Activated naive CD8-positive, alpha-beta T cell treated with anti-CD3 and anti-CD28 coated beads, Interleukin-2, amount 50 U/mL, for 16 hours (primary cell): ENCODE results near the gene MAMLD1.

Experiments
- DNase-seq: peaks from one replicate; pipeline ENCODE4 v3.0.0-alpha.2; 2020; ENCODE audit warnings: low read depth, low spot score

Gene MAMLD1

DNA sequence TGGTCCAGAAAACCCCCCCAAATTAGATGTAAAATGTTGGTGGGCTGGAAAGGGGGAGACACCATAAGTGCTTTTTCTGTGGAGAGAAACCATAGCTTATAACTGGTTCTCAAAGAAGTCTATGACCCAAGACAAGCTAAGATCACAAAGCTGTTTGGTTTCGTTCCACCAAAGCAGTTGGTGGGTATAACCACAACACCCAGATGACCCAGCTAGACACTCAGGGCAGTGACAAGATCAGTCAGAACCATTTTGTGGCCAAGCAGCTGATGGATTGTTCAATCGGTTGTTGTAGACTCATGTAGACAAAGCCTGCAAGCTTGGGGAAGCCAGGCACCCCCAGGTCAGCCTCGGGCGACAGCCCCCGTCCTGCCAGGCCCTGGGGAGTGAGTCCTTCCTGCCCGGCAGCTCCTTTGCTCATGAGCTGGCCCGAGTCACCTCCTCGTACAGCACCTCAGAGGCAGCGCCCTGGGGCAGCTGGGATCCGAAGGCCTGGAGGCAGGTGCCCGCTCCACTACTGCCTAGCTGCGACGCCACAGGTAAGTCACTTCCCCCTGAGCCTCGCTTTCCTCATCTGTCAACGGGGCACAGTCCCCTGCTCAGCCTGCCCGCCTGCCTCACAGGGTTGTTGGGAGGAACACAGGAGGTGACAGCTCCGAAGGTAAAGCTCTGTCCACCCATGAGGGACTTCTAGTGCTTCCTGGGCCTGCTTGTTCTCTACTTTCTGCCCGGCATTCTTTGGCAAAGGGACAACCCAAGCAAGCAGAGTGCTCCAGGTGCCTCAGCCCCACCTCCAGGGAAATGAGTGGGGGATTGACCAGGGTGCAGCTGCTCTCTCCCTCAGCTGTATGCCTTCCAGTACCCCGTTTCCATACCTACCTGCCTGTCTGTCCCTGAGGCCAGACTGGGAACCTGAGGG is 140.1 kb downstream of the MAMLD1 start:
- DNase-seq: no peak

DNA sequence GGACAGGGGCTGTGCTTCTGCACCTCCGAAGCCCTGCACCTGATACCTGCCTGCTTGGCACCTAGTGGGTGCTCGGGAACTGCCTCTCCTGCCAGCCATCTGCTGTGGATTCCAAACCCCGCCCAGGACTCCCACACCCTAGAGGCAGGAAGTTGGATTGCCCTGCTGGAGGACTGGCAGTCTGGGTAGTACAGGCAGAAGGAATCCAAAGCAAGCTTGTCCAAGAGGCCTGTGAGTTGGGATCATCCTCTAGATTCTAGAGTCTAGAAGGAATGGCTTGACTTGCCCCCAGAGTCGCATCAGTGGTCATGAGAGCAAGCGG is 140.7 kb downstream of the MAMLD1 start:
- DNase-seq: no peak

DNA sequence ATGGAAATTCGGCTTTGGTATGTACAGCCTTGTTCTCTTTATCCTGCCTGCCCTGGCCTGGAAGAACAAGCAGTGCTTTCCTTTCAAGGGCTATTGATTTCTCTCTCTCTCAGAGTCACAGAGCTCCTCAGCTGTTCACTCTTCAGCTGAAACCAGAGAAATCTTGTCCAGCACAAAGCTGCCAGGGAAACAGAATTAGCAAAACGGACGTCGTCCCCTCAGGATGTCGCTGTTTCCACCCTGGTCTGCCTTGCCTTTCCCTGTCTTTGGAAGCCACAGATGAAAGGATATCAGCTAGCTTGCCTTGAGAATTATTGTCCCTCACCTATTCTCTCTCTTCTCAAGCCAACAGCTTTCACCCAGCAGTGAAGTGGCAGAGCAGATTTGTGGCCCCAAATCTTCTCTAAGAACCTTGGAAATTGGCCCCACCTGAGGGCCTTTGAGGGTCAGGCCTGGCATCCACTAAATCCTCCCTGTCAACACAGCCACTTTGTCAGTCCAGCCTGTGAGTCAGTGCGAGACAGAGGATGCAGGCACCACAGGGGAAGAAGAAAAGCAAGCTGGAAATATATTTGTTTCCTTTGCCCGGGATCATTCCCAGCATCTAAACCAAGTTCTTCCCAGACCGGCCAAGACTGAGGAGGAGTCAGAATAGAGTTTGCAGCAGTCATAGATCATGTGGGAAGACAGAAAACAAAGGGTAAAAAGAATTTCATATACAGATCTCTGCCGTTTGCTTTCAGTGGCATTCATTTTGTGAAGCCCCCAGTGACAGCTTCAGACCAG is 141.5 kb downstream of the MAMLD1 start:
- DNase-seq: no peak

DNA sequence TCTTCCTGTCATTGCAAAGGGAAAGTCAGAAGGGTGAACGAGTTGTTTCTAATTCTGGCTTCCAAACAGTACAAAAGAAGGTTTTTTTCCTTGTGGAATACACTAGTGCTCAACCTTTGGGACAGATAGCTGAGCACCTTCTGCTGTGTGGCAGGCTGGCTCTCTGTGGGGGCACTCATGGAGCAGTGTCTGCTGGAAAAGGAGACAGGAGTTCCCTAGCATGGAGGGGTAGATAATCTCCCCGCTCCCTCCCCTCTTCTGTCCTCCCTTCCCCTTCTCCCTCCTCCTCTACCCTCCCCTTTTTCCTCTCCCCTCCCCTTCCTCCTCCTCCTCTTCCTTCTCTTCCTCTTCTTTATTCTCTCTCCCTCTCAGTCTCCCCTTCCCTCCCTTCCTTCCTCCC is 142.9 kb downstream of the MAMLD1 start:
- no peak for DNase-seq

DNA sequence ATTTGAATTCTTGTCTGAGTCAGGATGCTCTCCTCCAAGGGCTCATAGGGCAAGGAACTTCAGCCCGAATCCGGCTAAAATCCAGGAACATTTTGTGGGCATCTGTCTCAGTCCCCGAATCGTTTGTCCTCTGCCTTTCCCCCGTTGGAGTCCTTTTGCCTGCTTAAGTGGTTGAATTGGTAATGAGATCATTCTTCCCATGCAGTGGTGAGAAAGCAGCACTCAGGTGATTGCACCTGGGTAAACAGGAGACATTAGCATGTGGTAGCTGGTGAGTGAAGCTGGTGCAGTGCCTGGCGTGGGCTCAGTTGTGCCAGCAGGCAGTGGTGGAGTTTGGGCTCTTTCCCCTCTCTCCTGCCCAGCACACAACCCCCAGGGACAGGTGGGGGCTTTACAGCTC is 143.4 kb downstream of the MAMLD1 start:
- no peak for DNase-seq

DNA sequence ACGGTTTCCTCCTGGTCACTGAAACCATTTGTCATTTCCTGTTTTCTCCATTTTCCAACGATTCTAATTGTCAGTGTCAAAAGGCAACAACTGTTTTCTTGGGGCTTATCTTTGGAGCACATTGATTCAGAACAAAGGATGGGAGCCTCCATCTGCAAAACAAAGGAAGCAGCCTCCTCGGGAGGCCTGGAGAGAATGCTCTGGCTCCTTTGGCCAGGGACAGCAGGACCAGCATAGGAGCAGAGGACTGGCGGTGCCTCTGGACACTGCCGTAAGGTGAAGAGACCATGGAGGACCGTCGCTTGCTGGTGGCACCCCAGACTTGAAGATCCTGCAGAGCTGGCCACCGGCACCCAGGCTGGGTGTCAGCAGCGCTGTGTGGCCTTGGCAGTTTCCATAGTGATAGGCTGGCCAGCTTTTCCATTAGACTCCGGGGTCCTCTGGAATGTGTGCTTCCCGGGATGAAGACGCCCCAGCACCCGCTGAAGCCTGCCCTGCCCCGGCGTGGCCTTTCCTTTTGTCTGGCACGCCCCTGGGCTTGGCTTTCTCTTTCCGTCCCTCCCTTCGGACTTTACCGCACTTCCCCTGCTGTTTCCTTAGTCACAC is 144.2 kb downstream of the MAMLD1 start:
- DNase-seq: no peak

DNA sequence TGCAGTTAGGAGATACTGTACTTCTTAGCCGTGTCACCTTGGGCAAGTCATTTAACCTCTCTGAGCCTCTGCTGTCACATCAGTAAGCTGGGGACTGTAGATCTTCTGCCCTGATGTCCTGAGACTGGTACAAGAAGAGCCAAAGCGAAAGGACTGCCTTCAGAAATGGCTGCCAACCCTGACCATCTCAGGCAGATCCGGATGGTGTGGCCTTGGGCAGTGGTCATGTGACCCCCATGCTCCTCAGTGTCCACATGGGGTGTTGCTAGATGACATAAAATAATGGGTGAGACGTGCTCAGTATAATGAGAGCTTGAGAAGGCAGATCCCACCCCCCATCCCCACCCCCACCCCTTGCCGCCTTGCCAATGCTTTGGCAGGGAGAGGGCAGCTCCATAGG is 144.9 kb downstream of the MAMLD1 start:
- no peak for DNase-seq

DNA sequence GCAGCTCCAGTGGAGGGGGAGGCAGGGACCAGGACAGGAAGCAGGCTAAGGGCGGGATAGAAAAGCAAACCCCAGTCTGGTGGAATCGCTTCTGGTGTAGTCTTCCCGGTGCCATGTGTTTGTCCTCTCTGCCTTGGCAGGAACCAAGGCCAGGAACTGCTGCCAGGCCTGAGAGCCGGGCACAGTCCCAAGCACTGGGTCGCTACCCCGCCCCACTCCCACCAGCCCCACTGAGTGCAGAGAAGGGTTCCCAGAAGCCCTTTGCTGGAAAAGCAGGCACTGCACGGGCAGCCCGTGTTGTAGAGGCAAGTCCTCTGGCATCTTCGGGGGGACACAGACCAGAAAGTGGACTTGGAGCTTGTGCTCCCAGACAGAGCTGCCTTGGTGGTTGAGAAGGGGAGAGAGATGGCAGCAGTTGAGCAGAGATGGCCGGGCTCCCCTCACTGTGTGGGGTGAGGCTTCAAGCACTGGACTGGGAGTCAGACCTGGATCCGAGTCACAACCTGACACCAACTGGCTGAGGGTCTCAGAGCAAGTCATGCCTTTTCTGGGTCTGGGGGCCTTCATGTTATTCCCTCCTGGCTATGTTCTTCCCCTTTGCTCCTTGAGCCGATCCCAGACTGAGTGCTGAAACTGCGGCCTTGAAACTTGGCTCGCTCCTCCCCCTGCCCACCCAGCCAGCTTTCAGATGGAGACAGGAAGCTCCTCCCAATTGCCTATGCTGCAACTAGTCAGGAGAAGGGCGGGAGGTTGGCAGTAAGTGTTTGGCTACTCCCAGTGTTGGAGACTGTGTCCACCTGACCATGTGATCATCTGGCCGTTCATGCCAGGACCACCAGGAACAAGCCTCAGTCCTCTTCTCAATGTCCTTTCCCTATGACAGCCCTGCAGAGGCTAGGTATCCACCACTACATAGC is 145.6 kb downstream of the MAMLD1 start:
- DNase-seq: no peak

DNA sequence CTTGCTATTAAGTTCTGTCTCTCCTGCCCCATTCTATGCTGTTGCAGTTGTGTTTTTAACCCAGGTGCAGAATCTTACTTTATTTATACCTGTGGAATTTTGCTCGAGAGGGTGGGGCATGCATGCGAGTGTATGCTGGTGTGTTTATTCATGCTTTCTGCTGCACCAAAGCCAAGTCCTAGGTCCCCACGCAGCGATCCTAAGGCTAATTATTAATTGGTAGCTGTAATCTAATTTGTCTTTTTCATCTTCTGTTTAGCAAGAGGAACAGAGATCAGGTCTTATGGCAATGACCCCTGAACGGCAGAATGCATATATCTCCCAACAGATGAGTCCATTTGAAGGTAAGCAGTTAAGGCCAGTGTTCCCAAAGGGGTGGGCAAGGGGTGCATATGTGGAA is 146.6 kb downstream of the MAMLD1 start:
- DNase-seq: no peak

DNA sequence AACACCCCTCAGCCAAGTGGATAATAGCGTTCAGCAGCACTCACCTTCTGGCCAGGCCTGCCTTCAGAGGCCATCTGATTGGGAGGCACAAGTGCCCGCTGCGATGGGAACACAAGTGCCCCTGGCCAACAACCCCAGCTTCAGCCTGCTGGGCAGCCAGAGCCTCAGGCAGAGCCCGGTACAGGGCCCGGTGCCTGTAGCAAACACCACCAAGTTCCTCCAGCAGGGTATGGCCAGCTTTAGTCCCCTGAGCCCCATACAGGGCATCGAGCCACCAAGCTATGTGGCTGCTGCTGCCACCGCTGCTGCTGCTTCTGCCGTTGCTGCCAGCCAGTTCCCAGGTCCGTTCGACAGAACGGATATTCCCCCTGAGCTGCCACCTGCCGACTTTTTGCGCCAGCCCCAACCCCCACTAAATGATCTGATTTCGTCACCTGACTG is 149.4 kb downstream of the MAMLD1 start:
- no peak for DNase-seq

DNA sequence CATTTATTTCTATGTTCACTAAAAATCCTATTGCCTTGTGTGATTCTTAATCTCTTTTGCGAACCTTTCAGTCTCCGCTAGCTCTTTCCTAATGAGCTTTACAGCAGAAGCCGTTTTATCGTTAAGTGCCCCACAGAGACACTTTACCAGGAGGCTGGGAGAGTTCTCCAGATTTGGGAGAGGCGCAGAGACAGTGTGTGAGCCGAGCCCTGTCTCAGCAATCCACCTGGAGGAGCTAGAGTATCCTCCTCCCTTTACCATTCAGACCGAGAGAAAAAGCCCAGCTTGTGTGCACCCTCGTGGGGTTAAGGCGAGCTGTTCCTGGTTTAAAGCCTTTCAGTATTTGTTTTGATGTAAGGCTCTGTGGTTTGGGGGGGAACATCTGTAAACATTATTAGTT is 150.4 kb downstream of the MAMLD1 start:
- no peak for DNase-seq

DNA sequence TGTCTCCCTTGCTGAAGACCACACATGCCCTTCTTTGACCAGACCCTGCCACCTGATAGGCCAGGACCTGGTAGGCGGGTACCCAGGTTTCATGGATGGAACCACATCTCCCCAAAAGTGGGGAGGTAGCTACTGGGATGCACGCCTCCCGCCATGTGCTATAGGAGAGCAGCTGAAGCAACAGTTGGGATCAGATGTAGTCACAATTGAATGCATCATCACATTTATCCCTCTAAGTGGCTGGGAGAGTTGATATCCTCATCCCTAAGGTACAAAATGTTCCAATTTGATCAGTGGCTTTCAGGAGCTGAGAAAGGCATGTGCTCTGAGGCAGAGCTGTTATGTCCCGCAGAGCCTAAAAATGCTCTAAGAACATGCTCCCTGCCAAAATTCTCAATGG is 151.3 kb downstream of the MAMLD1 start:
- no peak for DNase-seq

DNA sequence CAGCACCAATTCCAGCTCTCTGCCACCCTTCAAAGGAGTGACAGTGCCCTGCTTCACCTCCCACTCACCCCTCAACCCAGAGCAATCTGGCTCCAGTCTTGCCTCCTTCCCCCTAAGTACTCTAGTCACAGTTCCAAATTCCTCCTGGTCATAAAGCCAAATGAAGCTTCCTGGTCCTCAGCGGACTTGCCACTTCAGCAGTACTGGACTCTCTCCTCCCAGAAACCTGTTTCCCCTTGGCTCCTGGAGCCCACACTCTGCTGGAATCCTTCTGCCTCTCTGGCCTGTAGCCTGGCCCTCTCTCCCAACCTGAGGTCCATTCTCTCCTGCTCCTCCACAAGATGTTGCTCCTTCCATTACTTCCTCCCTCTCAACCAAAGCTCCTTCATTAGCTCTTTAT is 152.7 kb downstream of the MAMLD1 start:
- no peak for DNase-seq

DNA sequence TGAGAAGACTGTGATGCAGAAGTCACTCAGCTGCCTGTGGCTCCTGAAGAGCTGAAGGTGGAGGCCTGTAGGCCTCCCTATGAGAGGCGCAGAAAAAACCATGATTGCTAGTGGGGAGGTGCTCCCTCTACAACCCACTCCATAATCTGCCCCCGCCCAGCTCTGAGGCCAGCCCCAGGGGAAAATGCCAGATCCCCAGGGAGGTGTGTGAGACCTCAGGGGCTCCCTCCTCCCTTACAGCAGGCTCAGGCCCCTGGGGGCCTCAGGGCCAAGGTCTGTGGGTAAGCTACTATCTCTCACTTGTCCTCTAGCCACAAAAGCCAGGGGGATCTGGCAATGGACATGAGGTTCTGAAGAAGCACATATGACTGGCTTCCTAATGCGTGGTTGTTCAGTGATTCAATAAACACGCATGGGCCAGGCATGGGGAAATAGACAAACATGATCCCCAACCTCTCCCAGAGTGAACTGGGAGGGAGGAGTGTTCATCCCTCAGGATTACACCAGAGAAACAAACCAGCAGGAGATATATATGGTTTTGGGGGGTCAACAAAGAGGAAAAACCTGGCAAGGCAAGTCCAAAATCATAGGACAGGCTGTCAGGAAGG is 154.3 kb downstream of the MAMLD1 start:
- no peak for DNase-seq

DNA sequence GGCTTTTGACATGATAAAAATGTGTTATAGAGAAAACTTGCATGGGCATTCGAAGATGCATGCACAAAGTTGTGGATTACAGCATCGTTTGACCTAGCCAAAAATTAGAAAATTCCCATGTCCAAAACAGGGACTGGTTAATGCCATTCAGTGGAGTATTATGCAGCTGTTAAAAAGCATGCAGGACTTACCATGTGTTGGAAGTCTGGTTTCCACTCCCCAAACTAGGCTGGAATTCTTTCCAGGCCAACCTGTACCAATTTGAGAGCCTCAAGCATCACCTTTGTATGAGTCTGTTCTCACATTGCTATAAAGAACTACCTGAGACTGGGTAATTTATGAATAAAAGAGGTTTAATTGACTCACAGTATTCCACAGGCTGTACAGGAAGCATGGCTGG is 159.4 kb downstream of the MAMLD1 start:
- DNase-seq: no peak

DNA sequence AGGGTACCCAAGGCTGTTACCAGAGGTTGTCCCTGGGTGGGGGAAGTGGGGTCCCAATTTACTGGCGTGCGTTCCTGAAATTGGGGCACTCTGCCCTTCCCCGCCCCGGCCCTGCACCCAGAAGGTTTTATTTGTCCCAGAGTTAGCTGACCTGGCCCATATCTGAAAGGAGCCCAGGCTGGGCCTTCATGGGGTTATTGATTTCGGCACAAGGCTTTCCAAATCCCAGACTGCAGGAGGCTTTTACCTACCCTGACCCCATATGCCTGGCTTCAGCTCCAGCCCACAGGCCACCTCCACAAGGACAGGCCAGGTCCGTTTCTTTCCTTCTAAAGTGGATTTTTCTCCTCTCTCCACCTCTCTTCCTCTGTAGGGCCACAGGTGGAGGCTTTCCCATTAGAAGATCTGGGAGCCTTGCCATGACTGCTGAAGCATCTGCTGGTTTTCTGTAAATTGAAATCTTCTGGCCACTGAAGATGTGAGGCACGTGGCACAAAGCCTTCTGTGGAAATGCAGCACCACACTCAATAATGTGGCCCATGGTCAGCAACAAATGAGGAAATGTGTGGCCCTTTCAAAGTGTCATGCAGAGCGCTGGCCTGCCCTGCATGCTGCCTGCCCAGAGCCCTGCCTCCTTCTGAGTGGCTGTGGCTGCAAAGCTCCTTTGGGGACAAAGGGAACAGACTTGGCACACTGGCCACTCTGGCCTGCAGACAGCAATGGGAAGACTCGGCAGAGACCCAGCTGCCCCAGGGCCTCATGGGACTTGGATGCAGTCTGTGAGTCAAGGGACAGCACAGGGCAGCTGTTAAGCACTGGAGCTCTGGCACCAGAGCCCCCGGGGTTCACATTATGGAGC is 162.2 kb downstream of the MAMLD1 start:
- DNase-seq: no peak

DNA sequence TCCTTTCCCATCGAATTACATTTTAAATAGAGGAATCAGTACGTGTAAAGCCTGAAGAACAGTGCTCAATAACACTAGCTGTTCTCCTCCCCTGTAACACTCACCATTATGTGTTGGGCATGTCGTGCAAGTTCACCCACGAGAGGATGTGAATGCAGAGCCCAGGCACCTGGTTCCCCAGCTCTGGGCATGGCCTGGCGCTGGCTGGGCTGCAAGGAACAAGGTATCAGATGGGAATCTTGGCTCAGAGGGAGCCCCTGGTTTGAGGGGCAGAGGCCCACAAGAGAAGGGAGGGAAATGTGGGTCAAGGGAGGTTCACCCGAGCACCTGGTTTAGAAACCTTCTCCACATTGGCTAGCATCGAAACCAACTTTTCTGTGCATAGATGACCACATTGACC is 163.6 kb downstream of the MAMLD1 start:
- no peak for DNase-seq

DNA sequence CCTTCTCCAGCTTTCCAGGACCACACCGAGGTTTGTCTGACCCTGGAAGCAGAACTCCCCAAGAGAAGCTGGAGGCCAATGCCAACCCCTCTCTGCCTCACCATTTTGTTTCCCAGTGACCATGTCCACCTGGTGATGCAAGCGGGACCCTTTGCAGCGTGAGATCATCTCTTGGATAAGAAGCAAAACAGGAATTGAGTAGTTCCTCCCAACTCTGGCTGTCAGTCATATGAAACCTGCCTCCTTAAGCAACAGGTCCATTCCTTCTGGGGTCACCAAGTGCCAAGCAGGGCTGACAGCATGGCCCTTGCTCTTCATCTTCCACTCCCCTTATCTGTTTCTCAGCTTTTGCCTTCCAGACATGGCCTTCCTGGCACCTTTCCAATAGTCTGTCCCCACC is 164.0 kb downstream of the MAMLD1 start:
- DNase-seq: no peak

DNA sequence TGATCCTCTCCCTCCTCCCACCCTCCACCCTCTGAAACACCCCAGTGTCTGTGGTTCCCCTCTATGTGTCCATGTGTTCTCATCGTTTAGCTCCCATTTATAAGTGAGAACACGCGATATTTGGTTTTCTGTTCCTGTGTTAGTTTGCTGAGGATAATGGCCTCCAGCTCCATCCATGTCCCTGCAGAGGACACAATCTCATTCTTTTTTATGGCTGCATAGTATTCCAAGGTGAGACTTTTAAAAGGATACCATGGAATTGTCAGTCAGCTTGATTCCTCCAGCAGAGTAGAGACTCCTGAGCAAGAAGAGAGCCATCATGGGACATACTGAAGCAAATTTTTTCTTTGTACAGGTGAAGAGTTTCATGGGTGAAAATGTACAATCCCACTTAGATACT is 166.5 kb downstream of the MAMLD1 start:
- no peak for DNase-seq

DNA sequence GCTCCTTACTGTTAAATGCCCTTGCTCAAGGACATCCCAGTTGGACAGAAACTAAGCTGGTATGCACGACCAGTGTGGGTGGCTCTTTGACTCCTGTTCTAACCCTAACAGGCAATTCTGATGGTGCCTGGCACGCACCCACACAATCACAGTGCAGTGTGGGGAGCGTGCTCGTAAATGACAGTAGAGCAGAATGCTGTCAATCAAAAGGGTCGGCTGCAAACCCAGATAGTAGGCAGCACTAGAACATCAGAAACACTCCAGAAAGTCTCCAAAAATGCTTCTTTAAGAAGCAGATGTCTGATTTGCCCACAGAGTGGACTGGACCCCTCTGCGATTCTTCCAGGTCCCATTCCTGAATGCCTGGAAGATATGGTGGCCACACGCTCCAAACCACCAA is 167.7 kb downstream of the MAMLD1 start:
- DNase-seq: no peak
